HFFc6 (cell line): Measurements from ENCODE around the gene TAF11L14. TPM values are rescaled to one million over a fixed set of nuclear protein-coding genes. Genes with fewer than 3 reads are reported as not detected.
"Not testable (repeated sequence)": the region's sequence is repeated elsewhere in the genome, so short reads cannot be mapped to it uniquely, and the experiment has no call there.

Experiments used
- DNase-seq: peaks from one replicate; pipeline ENCODE4 v3.0.0-alpha.2; 2018
- H3K27ac Mint-ChIP-seq: 2 replicates; pipeline ENCODE4 v1.8.0; 2020; ENCODE audit warnings: mild to moderate bottlenecking, mixed read lengths
- H3K27me3 Mint-ChIP-seq: 2 replicates; pipeline ENCODE4 v1.8.0; 2021; ENCODE audit warnings: mild to moderate bottlenecking, moderate library complexity, mixed read lengths; ENCODE audit not compliant: insufficient read depth
- H3K36me3 Mint-ChIP-seq: 2 replicates; pipeline ENCODE4 v1.8.0; 2021; ENCODE audit warnings: low read depth, mixed read lengths
- H3K4me1 Mint-ChIP-seq: 2 replicates; pipeline ENCODE4 v1.8.0; 2020; ENCODE audit warnings: low read depth, mixed read lengths
- H3K4me3 Mint-ChIP-seq: 2 replicates; pipeline ENCODE4 v1.8.0; 2020; ENCODE audit warnings: mild to moderate bottlenecking, moderate library complexity, mixed read lengths
- H3K9me3 Mint-ChIP-seq: 2 replicates; pipeline ENCODE4 v1.8.0; 2020; ENCODE audit warnings: mild to moderate bottlenecking, mixed read lengths
- CTCF ChIP-seq: fragments of 200-600 bp; sonication (generic); IDR thresholded peaks from 2 replicates; pipeline ENCODE4 v1.5.0; 2021; ENCODE audit warnings: antibody characterized with exemption, mild to moderate bottlenecking
- total RNA-seq, 6 experiments: library from RNA; stranded (reverse); fragmentation: NEBNext Ultra II Directional; extraction: Animal tissue kit (Norgen Biotek cat#: 25700); gene quantifications; 2 replicates in 1 of 6; 3 replicates in 5 of 6; pipeline ENCODE4 v1.2.3, GENCODE V29; 2021

TAF11L14 gene
- total RNA-seq, 6 experiments from 2014 or later, result not detected

GRCh38 chr5:17614872-17615605 is 19.2 kb upstream of the TAF11L14 start:
- peaks cover 4% of the 10 kb centered on the region; the same call in 1 of the 2 replicates for H3K9me3 Mint-ChIP-seq
- no peaks in the 10 kb centered on the region for H3K4me1 Mint-ChIP-seq
- no peak for DNase-seq
- H3K4me3 Mint-ChIP-seq, result no peak overlapping the region
- H3K27me3 Mint-ChIP-seq, result no peaks in the 10 kb centered on the region; the same call in 1 of the 2 replicates
- H3K36me3 Mint-ChIP-seq, result no peaks in the 10 kb centered on the region
- no peak overlapping the region for H3K27ac Mint-ChIP-seq
- TF ChIP-seq CTCF, result no peak

DNA sequence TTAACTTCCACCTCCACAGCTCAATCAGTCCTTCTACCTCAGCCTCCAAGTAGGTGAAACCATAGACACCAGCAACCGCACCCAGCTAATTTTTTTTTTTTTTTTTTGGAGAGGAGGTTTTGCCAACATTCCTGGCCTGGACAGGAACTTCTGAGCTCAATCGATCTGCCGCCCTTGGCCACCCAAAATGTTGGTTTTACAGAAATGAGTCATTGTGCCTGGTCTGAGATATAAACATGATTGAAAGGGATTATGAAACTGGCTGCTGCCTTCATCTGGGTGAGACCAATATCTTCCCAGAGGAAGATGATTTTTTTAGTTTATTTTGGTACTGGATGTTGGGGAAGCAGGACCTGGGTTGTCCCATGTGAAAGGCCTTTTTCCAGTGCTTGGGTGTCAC is 14.9 kb upstream of the TAF11L14 start:
- no peak for TF ChIP-seq CTCF
- Mint-ChIP-seq H3K36me3 (no peaks in the 10 kb centered on the region), H3K4me1 (no peaks in the 10 kb centered on the region), H3K9me3 (no peaks in the 10 kb centered on the region), H3K27me3 (no peaks in the 10 kb centered on the region; the same call in 1 of the 2 replicates), H3K4me3 (no peak overlapping the region), H3K27ac (no peak overlapping the region)
- DNase-seq, result no peak

GRCh38 chr5:17620627-17621026 is 13.6 kb upstream of the TAF11L14 start:
- Mint-ChIP-seq H3K9me3 (no peaks in the 10 kb centered on the region), H3K4me1 (no peaks in the 10 kb centered on the region), H3K36me3 (no peaks in the 10 kb centered on the region), H3K4me3 (no peak overlapping the region), H3K27ac (no peak overlapping the region), H3K27me3 (no peaks in the 10 kb centered on the region; the same call in 1 of the 2 replicates)
- no peak for DNase-seq
- TF ChIP-seq CTCF, result peak; percentile 31; the same call in 1 of the 2 replicates

- no peak for DNase-seq
- H3K9me3 Mint-ChIP-seq, result no peaks in the 10 kb centered on the region
- no peaks in the 10 kb centered on the region for H3K36me3 Mint-ChIP-seq
- H3K4me1 Mint-ChIP-seq, result no peaks in the 10 kb centered on the region
- no peaks in the 10 kb centered on the region for H3K27me3 Mint-ChIP-seq
- no peak for TF ChIP-seq CTCF
- no peak overlapping the region for H3K27ac Mint-ChIP-seq
- H3K4me3 Mint-ChIP-seq, result no peak overlapping the region
These were observed 8.6 kb upstream of the TAF11L14 start for GRCh38 chr5:17625686-17626085.

GRCh38 chr5:17631788-17632187 is 2.5 kb upstream of the TAF11L14 start, which contains the start of gene TAF11L13:
TSS of gene TAF11L13 (plus strand) at chr5:17632088.
- H3K4me3 Mint-ChIP-seq, H3K4me1 Mint-ChIP-seq, DNase-seq, H3K9me3 Mint-ChIP-seq, H3K27ac Mint-ChIP-seq, H3K27me3 Mint-ChIP-seq, H3K36me3 Mint-ChIP-seq: not testable (repeated sequence)

DNA sequence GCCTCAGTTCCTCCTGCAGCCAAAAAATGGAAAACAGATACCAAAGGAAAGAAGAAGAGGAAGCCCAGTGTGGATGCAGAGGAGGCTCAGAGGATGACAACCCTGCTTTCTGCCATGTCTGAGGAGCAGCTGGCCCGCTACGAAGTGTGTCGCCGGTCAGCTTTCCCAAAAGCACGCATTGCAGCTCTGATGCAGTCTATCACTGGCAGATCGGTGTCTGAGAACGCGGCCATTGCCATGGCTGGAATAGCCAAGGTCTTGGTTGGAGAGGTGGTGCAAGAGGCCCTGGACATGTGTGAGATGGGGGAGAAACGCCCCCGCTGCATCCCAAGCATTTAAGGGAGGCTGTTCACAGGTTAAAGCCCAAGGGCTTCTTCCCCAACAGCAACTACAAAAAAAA is 15.0 kb downstream of the TAF11L14 start:
- not testable (repeated sequence) for H3K4me1 Mint-ChIP-seq, H3K36me3 Mint-ChIP-seq, H3K27me3 Mint-ChIP-seq, H3K27ac Mint-ChIP-seq, DNase-seq, H3K9me3 Mint-ChIP-seq, H3K4me3 Mint-ChIP-seq

GRCh38 chr5:17655201-17655759 is 21.0 kb downstream of the TAF11L14 start:
- not testable (repeated sequence) for H3K27ac Mint-ChIP-seq, H3K4me1 Mint-ChIP-seq, H3K27me3 Mint-ChIP-seq, H3K36me3 Mint-ChIP-seq, DNase-seq, H3K9me3 Mint-ChIP-seq, H3K4me3 Mint-ChIP-seq
